Activated CD4-positive, alpha-beta T cell treated with anti-CD3 and anti-CD28 coated beads, Interleukin-2, amount 10 ng/mL, durations not matched to agents 7 days and 5 days (primary cell): Measurements from ENCODE around the gene BMF. TPM values are rescaled to one million over a fixed set of nuclear protein-coding genes. Genes with fewer than 3 reads are reported as not detected.
"Not testable (repeated sequence)": the region's sequence is repeated elsewhere in the genome, so short reads cannot be mapped to it uniquely, and the experiment has no call there.

Source experiments
- CTCF ChIA-PET: fragments of 350-600 bp; sonication (Branson Sonifier 250); formaldehyde crosslinking; loops from one replicate; lab custom pipeline; 2021; ENCODE audit warnings: antibody characterized with exemption; lab: Charles Lee
- POLR2A ChIA-PET: fragments of 350-600 bp; sonication (Branson Sonifier 250); formaldehyde crosslinking; loops from one replicate; lab custom pipeline; 2021; ENCODE audit warnings: antibody characterized with exemption; lab: Charles Lee
- DNase-seq: peaks from one replicate; pipeline ENCODE4 v3.0.0-alpha.2; 2020
- H3K27ac Mint-ChIP-seq: one replicate; pipeline ENCODE4 v1.8.0; 2021; ENCODE audit warnings: mild to moderate bottlenecking, moderate library complexity, mixed read lengths
- H3K27me3 Mint-ChIP-seq: one replicate; pipeline ENCODE4 v1.8.0; 2021; ENCODE audit warnings: mixed read lengths
- H3K36me3 Mint-ChIP-seq: one replicate; pipeline ENCODE4 v1.8.0; 2021; ENCODE audit warnings: low read depth, mixed read lengths
- H3K4me1 Mint-ChIP-seq: one replicate; pipeline ENCODE4 v1.8.0; 2021; ENCODE audit warnings: mixed read lengths
- H3K4me3 Mint-ChIP-seq: one replicate; pipeline ENCODE4 v1.8.0; 2021; ENCODE audit warnings: mild to moderate bottlenecking, moderate library complexity, mixed read lengths
- H3K9me3 Mint-ChIP-seq: one replicate; pipeline ENCODE4 v1.8.0; 2021; ENCODE audit warnings: mixed read lengths
- total RNA-seq, 2 experiments: library from RNA; stranded (reverse); gene quantifications; one replicate each; pipeline ENCODE4 v1.2.3, GENCODE V29; 2021

BMF gene
- total RNA-seq, 2 experiments from 2014 or later, result 8.5 to 8.6 TPM

DNA sequence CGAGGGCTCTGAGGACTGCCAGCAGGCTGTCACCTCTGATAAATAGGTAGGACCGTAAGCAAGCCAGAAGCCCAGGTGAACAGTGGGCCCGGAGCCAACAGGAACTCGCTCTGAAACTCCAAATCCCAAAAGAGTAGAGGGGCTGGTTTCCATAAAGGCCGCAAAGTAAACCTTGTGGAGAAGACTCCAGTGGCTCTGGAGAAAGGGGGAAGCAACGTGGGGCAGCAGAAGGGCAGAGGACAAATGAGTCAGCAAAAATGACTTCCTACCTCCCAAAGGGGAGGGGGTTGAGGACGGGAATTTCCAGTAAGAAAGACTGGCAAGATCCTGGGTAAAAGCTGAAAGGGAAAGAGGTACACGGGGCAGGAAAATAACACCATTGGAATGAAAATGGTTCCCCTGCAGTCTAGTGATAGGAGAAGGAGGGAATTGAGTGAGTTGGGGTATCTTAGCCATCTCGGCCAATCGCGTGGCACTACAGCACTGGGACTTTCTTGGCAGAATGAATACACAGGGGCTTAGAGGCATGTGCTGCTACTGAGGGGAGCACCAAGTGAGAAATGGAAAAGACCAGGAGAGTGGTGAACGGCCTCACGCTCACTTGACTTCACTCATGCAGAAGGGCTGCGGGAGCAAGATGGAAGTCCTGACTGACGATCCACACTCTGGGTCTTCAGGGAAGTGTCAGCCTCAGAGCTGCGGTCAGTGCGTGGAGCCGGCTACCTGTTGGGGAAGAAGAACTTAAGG, 33.2 kb downstream of the BMF start:
- H3K4me3 Mint-ChIP-seq, result no peak overlapping the region
- peaks cover 10% of the 10 kb centered on the region for H3K4me1 Mint-ChIP-seq
- no peaks in the 10 kb centered on the region for H3K36me3 Mint-ChIP-seq
- no peak overlapping the region for H3K27ac Mint-ChIP-seq
- no peaks in the 10 kb centered on the region for H3K27me3 Mint-ChIP-seq
- POLR2A ChIA-PET, result no interaction called here
- CTCF ChIA-PET, result interaction anchor here (1.5 kb wide), 1 partner anchor 30 kb away, joined by 6 read pairs; no protein-coding TSS in a partner anchor
- no peaks in the 10 kb centered on the region for H3K9me3 Mint-ChIP-seq
- no peak for DNase-seq

DNA sequence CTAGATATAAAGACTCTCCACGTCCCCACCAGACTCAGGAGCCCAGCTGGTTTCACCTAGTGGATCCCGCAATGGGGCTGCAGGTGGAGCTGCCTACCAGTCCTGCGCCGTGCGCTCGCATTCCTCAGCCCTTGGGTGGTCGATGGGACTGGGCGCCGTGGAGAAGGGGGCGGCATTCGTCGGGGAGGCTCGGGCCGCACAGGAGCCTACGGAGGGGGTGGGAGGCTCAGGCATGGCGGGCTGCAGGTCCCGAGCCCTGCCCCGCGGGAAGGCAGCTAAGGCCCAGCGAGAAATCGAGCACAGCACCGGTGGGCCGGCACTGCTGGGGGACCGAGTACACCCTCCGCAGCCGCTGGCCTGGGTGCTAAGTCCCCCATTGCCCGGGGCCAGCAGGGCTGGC, 34.0 kb downstream of the BMF start:
- CTCF ChIA-PET, result interaction anchor here (0.8 to 1.5 kb wide), 2 partner anchors 12 to 20 kb away, joined by 3 read pairs; no protein-coding TSS in a partner anchor
- H3K9me3 Mint-ChIP-seq, H3K4me1 Mint-ChIP-seq, DNase-seq, H3K27ac Mint-ChIP-seq, H3K36me3 Mint-ChIP-seq, H3K27me3 Mint-ChIP-seq, POLR2A ChIA-PET, H3K4me3 Mint-ChIP-seq: not testable (repeated sequence)

GRCh38 chr15:40073716-40074490, 34.8 kb downstream of the BMF start:
- H3K4me3 Mint-ChIP-seq, H3K27me3 Mint-ChIP-seq, DNase-seq, H3K9me3 Mint-ChIP-seq, H3K36me3 Mint-ChIP-seq, H3K4me1 Mint-ChIP-seq, POLR2A ChIA-PET, H3K27ac Mint-ChIP-seq: not testable (repeated sequence)
- CTCF ChIA-PET, result interaction anchor here (0.8 to 1.5 kb wide), 2 partner anchors 11 to 20 kb away, joined by 3 read pairs; no protein-coding TSS in a partner anchor

- H3K4me1 Mint-ChIP-seq, result peaks cover 10% of the 10 kb centered on the region
- H3K36me3 Mint-ChIP-seq, result no peaks in the 10 kb centered on the region
- H3K27ac Mint-ChIP-seq, result no peak overlapping the region
- H3K4me3 Mint-ChIP-seq, result no peak overlapping the region
- H3K27me3 Mint-ChIP-seq, result no peaks in the 10 kb centered on the region
- ChIA-PET POLR2A (interaction anchor here (0.6 to 0.7 kb wide), 2 partner anchors 84 to 1756 kb away, joined by 3 to 4 read pairs; partner anchors contain the start of gene JMJD7), CTCF (interaction anchor here (1.0 kb wide), 1 partner anchor 324 kb away, joined by 3 read pairs; no protein-coding TSS in a partner anchor)
- no peak for DNase-seq
- H3K9me3 Mint-ChIP-seq, result no peaks in the 10 kb centered on the region
These were observed 36.3 kb downstream of the BMF start for GRCh38 chr15:40072216-40072990.

DNA sequence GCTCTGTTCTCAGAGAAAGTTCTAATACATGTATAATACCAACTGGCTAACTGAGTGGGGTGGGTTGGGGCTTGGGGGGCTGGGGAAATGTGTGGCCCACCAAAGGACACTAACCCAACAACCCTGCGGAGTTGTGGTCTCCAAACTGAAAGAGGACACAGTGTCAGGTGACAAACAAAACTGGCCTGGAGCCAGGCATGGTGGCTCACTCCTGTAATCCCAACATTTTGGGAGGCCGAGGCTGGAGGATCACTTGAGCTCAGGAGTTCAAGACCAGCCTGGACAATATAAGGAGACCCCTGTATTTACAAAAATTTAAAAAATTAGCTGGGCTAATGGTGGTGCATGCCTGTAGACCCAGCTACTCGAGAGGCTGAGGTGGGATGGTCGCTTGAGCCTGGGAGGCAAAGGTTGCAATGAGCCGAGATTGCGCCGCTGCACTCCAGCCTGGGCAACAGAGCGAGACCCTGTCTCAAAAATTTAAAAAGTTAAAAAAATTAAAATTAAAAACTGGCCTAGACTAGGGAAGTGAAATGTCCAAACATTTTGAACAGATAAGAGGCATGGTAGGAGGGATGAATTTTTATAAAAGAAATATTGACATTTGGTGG, 38.0 kb downstream of the BMF start:
- no peaks in the 10 kb centered on the region for H3K27me3 Mint-ChIP-seq
- H3K9me3 Mint-ChIP-seq, result no peaks in the 10 kb centered on the region
- ChIA-PET CTCF (interaction anchor here (1.0 to 2.1 kb wide), 4 partner anchors 23 to 34 kb away, joined by 3 to 8 read pairs (median 6); no protein-coding TSS in a partner anchor), POLR2A (no interaction called here)
- H3K27ac Mint-ChIP-seq, result no peak overlapping the region
- no peak for DNase-seq
- H3K4me1 Mint-ChIP-seq, result peaks cover 10% of the 10 kb centered on the region
- no peak overlapping the region for H3K4me3 Mint-ChIP-seq
- H3K36me3 Mint-ChIP-seq, result no peaks in the 10 kb centered on the region

- Mint-ChIP-seq H3K27ac (no peak overlapping the region), H3K36me3 (no peaks in the 10 kb centered on the region), H3K4me1 (peaks cover 11% of the 10 kb centered on the region), H3K9me3 (no peaks in the 10 kb centered on the region), H3K27me3 (no peaks in the 10 kb centered on the region), H3K4me3 (no peak overlapping the region)
- CTCF ChIA-PET, result interaction anchor here (1.0 to 2.1 kb wide), 4 partner anchors 22 to 35 kb away, joined by 3 to 8 read pairs (median 6); no protein-coding TSS in a partner anchor
- DNase-seq, result no peak
- POLR2A ChIA-PET, result no interaction called here
These were observed 38.5 kb downstream of the BMF start for GRCh38 chr15:40070166-40070557.

DNA sequence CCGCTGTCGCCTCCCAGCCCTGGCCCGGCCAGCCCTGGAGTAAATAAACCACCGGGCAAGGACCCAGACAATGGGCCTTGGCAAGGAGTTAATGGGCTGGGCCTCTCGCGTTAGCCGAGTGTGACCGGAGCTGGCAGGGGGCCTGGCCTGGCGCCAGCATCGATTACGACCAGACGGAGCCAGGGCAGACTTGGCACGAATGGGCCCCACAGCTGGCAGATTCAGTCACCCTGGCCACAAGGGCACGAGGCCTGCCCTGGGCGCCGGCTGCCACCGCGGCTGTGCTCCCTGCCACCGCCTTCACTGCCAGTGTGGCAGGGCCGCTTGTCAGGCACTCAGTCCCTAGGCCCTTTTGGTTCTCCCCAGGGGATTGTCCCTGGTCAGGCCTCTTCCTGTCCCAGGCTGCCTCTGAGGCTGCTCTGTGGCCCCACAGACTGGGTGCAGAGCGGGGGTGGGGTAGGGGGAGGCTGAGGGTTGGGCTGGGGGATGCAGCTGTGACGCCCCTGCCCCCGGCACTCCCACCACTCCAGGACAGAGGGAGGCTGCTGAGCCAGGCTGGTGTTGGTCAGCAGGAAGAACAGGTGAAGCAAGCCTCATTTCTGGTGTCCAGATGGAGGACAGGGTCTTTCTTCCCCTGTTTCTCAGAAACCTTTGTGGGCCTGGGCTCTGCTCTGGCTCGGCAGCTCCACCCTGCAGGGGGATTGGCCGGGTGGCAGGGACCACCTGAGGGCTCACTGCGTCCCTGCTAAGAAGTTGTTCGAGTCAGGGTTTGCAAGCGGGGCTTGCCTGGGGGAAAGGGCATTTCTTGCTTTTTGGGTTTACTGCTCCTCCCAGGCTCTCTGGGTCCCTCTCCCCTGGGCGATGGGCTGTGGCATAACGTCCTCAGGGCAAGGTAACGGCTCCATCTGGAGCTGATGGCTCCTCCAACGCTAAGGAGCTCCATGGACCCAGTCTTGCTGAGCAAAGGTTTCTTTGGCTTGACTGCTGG, 39.2 kb downstream of the BMF start:
- no peaks in the 10 kb centered on the region for H3K9me3 Mint-ChIP-seq
- POLR2A ChIA-PET, result no interaction called here
- no peak overlapping the region for H3K4me3 Mint-ChIP-seq
- DNase-seq, result no peak
- CTCF ChIA-PET, result interaction anchor here (1.0 to 2.1 kb wide), 5 partner anchors 9 to 36 kb away, joined by 3 to 8 read pairs (median 5); no protein-coding TSS in a partner anchor
- H3K27me3 Mint-ChIP-seq, result no peaks in the 10 kb centered on the region
- H3K27ac Mint-ChIP-seq, result no peak overlapping the region
- H3K4me1 Mint-ChIP-seq, result peaks cover 17% of the 10 kb centered on the region
- no peaks in the 10 kb centered on the region for H3K36me3 Mint-ChIP-seq

DNA sequence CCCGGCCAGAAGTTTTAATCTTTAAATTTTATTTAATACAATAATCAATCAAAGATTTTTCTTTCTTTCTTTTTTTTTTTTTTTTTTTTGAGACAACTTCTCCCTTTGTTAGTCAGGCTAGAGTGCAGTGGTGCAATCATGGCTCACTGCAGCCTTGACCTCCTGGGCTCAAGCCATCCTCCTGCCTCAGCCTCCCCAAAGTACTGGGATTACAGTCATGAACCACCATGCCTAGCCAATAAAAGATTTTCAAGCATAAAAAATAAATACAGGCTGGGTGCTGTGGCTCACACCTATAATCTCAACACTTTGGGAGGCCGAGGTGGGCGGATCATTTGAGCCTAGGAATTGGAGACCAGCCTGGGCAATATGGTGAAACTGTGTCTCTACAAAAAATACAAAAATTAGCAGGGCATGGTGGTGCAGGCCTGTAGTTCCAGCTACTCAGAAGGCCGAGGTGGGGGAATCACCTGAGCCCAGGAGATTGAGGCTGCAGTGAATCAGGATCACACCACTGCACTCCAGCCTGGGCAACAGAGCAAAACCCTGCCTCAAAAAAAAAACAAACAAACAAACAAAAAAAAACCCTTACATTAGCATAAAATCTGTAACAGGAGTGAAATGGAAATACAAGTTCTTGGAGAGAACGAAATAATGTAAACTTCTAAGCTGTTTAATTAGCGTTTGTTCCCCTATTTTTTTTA, 40.6 kb downstream of the BMF start:
- ChIA-PET POLR2A (interaction anchor here (0.6 kb wide), 1 partner anchor 149 kb away, joined by 6 read pairs; no protein-coding TSS in a partner anchor), CTCF (interaction anchor here (2.0 kb wide), 1 partner anchor 11 kb away, joined by 4 read pairs; no protein-coding TSS in a partner anchor)
- H3K27me3 Mint-ChIP-seq, result no peaks in the 10 kb centered on the region
- H3K9me3 Mint-ChIP-seq, result no peaks in the 10 kb centered on the region
- no peak overlapping the region for H3K27ac Mint-ChIP-seq
- H3K36me3 Mint-ChIP-seq, result no peaks in the 10 kb centered on the region
- no peak overlapping the region for H3K4me3 Mint-ChIP-seq
- H3K4me1 Mint-ChIP-seq, result peaks cover 17% of the 10 kb centered on the region
- no peak for DNase-seq

- Mint-ChIP-seq H3K4me3 (no peak overlapping the region), H3K9me3 (no peaks in the 10 kb centered on the region), H3K4me1 (peaks cover 17% of the 10 kb centered on the region), H3K27me3 (no peaks in the 10 kb centered on the region), H3K36me3 (no peaks in the 10 kb centered on the region), H3K27ac (no peak overlapping the region)
- ChIA-PET POLR2A (no interaction called here), CTCF (interaction anchor here (1.1 to 2.0 kb wide), 6 partner anchors 13 to 43 kb away, joined by 3 to 4 read pairs (median 4); no protein-coding TSS in a partner anchor)
- no peak for DNase-seq
These were observed 42.1 kb downstream of the BMF start for GRCh38 chr15:40066589-40066988.

DNA sequence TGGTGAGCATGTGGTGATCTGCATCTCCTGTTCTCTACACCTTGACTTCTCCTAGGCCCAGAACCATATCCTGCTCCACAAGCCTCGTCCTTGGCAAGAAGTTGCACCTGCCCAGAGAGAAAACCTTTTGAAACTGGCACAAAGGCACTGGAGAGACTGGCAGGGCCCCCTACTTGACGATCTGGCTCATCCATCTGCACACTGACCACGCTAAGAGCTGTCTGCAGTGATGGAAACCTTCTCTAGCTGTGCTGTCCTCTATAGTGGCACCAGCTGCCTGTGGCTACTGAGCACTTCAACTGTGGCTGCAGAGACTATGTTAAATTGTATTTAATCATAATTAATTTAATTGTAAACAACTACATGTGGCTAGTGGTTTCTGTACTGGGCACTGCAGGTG, 43.5 kb downstream of the BMF start:
- no peak overlapping the region for H3K4me3 Mint-ChIP-seq
- CTCF ChIA-PET, result no interaction called here
- peaks cover 17% of the 10 kb centered on the region for H3K4me1 Mint-ChIP-seq
- POLR2A ChIA-PET, result no interaction called here
- no peaks in the 10 kb centered on the region for H3K36me3 Mint-ChIP-seq
- H3K27ac Mint-ChIP-seq, result no peak overlapping the region
- H3K27me3 Mint-ChIP-seq, result no peaks in the 10 kb centered on the region
- H3K9me3 Mint-ChIP-seq, result no peaks in the 10 kb centered on the region
- DNase-seq, result no peak
